ENCODE measurements around the gene SPOCK3. TPM values are rescaled to one million over a fixed set of nuclear protein-coding genes. Genes with fewer than 3 reads are reported as not detected.
"Not testable (repeated sequence)": the region's sequence is repeated elsewhere in the genome, so short reads cannot be mapped to it uniquely, and the experiment has no call there.

Gene SPOCK3
- polyA plus RNA-seq, 2 of the 4 experiments (the other 2 are of a cell fraction) = 0.15 to 0.61 TPM

- CTCF ChIA-PET; H3K4me2 ChIP-seq; H3K4me1 ChIP-seq; POLR2A ChIA-PET; DNase-seq (ENCODE audit: low read depth in 1 of 2, low spot score in 1 of 2); H3K4me3 ChIP-seq; FAIRE-seq; ATAC-seq; H3K9me3 ChIP-seq: not testable (repeated sequence)
- WGBS (ENCODE audit: missing lambda C conversion rate) = 61% methylated on average over 11 of the region's 13 CpGs
- 0 out of 6 replicates have a peak overlapping the region, but pooled peaks of 1 of the 2 experiments have one; percentile 43 for H3K27ac ChIP-seq
Measured at GRCh38 chr4:167281545-167281944, 47.3 kb upstream of the SPOCK3 start.

GRCh38 chr4:167274351-167274750 lies 40.1 kb upstream of the SPOCK3 start:
- no peak overlapping the region for H3K4me2 ChIP-seq
- CTCF ChIA-PET = no interaction called here
- WGBS (ENCODE audit: missing lambda C conversion rate) = 50% methylated on average over 1 of the region's 1 CpG

GRCh38 chr4:167265231-167265630 lies 30.9 kb upstream of the SPOCK3 start:
- ATAC-seq (no peak), FAIRE-seq (no peak), DNase-seq (ENCODE audit: low read depth in 1 of 2, low spot score in 1 of 2) (no peak)
- WGBS (ENCODE audit: missing lambda C conversion rate) = 54% methylated on average over 5 of the region's 5 CpGs
- ChIA-PET POLR2A (no interaction called here), CTCF (interaction anchor here (0.6 to 1.1 kb wide), 2 partner anchors 13 to 15 kb away, joined by 3 to 4 read pairs; no protein-coding TSS in a partner anchor)
- no peak overlapping the region for H3K27ac ChIP-seq
- H3K9me3 ChIP-seq = no peaks in the 10 kb centered on the region
- H3K4me2 ChIP-seq = no peak overlapping the region
- H3K4me3 ChIP-seq = no peak overlapping the region
- H3K4me1 ChIP-seq = no peaks in the 10 kb centered on the region
- no peak for TF ChIP-seq RNF2 (IDR thresholded peaks at IDR 0.05; ENCODE audit: borderline replicate concordance, low read depth)
- TF ChIP-seq RARB (CRISPR knock-in tag; IDR thresholded peaks at IDR 0.05) = no peak
- no peak for TF ChIP-seq SMC3 (IDR thresholded peaks at IDR 0.05)
- TF ChIP-seq MYC (IDR thresholded peaks at IDR 0.05; ENCODE audit: borderline replicate concordance, low read length) = no peak
- no peak for TF ChIP-seq HOXA7 (CRISPR knock-in tag; IDR thresholded peaks at IDR 0.05)
- TF ChIP-seq POLR2AphosphoS2 (conservative IDR thresholded peaks at IDR 0.05; ENCODE audit: low read length) = no peak
- TF ChIP-seq KDM1A (IDR thresholded peaks at IDR 0.05; ENCODE audit: low read depth) = no peak
- no peak for TF ChIP-seq CHD4 (IDR thresholded peaks at IDR 0.05; ENCODE audit: borderline replicate concordance)
- TF ChIP-seq REST (IDR thresholded peaks at IDR 0.05) = no peak
- no peak for TF ChIP-seq PHF8 (IDR thresholded peaks at IDR 0.05; ENCODE audit: borderline replicate concordance, low read depth)
- TF ChIP-seq HDAC2 (IDR thresholded peaks at IDR 0.05) = no peak
- TF ChIP-seq POLR2A (IDR thresholded peaks at IDR 0.05; ENCODE audit: low read length) = no peak
- no peak for TF ChIP-seq FOSL2 (IDR thresholded peaks at IDR 0.05)
- TF ChIP-seq FOSL2 (CRISPR knock-in tag; IDR thresholded peaks at IDR 0.05) = no peak
- no peak for TF ChIP-seq NPAS2 (CRISPR knock-in tag; IDR thresholded peaks at IDR 0.05; ENCODE audit: borderline replicate concordance)
- no peak for TF ChIP-seq JUNB (IDR thresholded peaks at IDR 0.05)
- no peak for TF ChIP-seq ZNF302 (CRISPR knock-in tag; IDR thresholded peaks at IDR 0.05)
- TF ChIP-seq ZC3H11A (IDR thresholded peaks at IDR 0.05) = no peak
- TF ChIP-seq HEYL (CRISPR knock-in tag; IDR thresholded peaks at IDR 0.05) = no peak
- no peak for TF ChIP-seq NR3C1 (IDR thresholded peaks at IDR 0.05)

More at GRCh38 chr4:167274351-167274750, 40.1 kb upstream of the SPOCK3 start:
- FAIRE-seq (no peak), DNase-seq (ENCODE audit: low read depth in 1 of 2, low spot score in 1 of 2) (no peak), ATAC-seq (no peak)
- no peak overlapping the region for H3K4me3 ChIP-seq
- POLR2A ChIA-PET = no interaction called here
- H3K4me1 ChIP-seq = no peaks in the 10 kb centered on the region
- TF ChIP-seq CEBPB (IDR thresholded peaks at IDR 0.05) (no peak), KDM1A (IDR thresholded peaks at IDR 0.05; ENCODE audit: low read depth) (no peak), GATA3 (IDR thresholded peaks at IDR 0.05; ENCODE audit: borderline replicate concordance) (no peak), JUN (IDR thresholded peaks at IDR 0.05) (no peak)
- H3K9me3 ChIP-seq = no peaks in the 10 kb centered on the region
- no peak overlapping the region for H3K27ac ChIP-seq
